Panc1 (cell line): Measurements from ENCODE around the gene TNFAIP2. TPM values are rescaled to one million over a fixed set of nuclear protein-coding genes. Genes with fewer than 3 reads are reported as not detected.

ENCODE experiments used
- ATAC-seq: fragments of 200-7000 bp; cut with Tn5 transposase; 2 replicates; pipeline ENCODE4 v1.9.1; 2020; ENCODE audit warnings: mild to moderate bottlenecking, moderate library complexity
- BruUV-seq: library from RNA; stranded (reverse); fragments of 400-500 nt; replicated peaks from 2 replicates; lab custom pipeline; 2021; lab: Mats Ljungman, UMichigan
- CTCF ChIA-PET: fragments of 300-600 bp; sonication (Branson Sonifier 250); formaldehyde crosslinking; loops from one replicate; lab custom pipeline; 2022; ENCODE audit warnings: antibody characterized with exemption; lab: Charles Lee
- POLR2A ChIA-PET: fragments of 300-600 bp; sonication (Branson Sonifier 250); formaldehyde crosslinking; loops from one replicate; lab custom pipeline; 2022; ENCODE audit warnings: antibody characterized with exemption; lab: Charles Lee
- DNase-seq: peaks from one replicate; pipeline ENCODE4 v3.0.0-alpha.2; 2010; ENCODE audit warnings: low read depth, low spot score
- H3K27ac ChIP-seq: 2 replicates; pipeline ENCODE4 v1.5.1; 2011; ENCODE audit warnings: mild to moderate bottlenecking, low read length, inconsistent platforms
- H3K27me3 ChIP-seq: fragments of 200-500 bp; sonication (Bioruptor generic); 2 replicates; pipeline ENCODE4 v1.6.0; 2014; ENCODE audit warnings: low read length, inconsistent platforms; ENCODE audit not compliant: control insufficient read depth, insufficient read depth
- H3K36me3 ChIP-seq: fragments of 200-500 bp; sonication (Bioruptor generic); 2 replicates; pipeline ENCODE4 v1.5.1; 2014; ENCODE audit warnings: inconsistent platforms, mild to moderate bottlenecking, low read length, moderate library complexity; ENCODE audit not compliant: control insufficient read depth, insufficient read depth
- H3K4me1 ChIP-seq: 2 replicates; pipeline ENCODE4 v1.5.1; 2011; ENCODE audit warnings: inconsistent platforms, mild to moderate bottlenecking, low read length, moderate library complexity; ENCODE audit not compliant: control insufficient read depth, insufficient read depth
- H3K4me3 ChIP-seq, 2 experiments: 2 replicates each; pipeline ENCODE4 v1.5.1; 2011 to 2012; ENCODE audit warnings: low read depth in 2 of 2, low read length in 2 of 2, mild to moderate bottlenecking in 2 of 2, inconsistent platforms in 1 of 2, moderate library complexity in 1 of 2
- H3K9me3 ChIP-seq: fragments of 200-500 bp; sonication (Bioruptor generic); 2 replicates; pipeline ENCODE4 v1.5.1; 2014; ENCODE audit warnings: low read depth, mild to moderate bottlenecking, inconsistent platforms, low read length, moderate library complexity; ENCODE audit not compliant: control insufficient read depth, insufficient read depth
- CTCF ChIP-seq: fragments of 450-650 bp; IDR thresholded peaks from 2 replicates; pipeline ENCODE4 v1.5.1; 2017; ENCODE audit warnings: mild to moderate bottlenecking
- POLR2AphosphoS5 ChIP-seq: IDR thresholded peaks from 2 replicates; pipeline ENCODE4 v1.6.1; 2012; ENCODE audit warnings: mild to moderate bottlenecking, low read depth, low read length, moderate library complexity
- SIN3A ChIP-seq: IDR thresholded peaks from 2 replicates; pipeline ENCODE4 v1.6.1; 2012; ENCODE audit warnings: low read depth, mild to moderate bottlenecking, low read length, moderate library complexity, borderline replicate concordance; ENCODE audit not compliant: insufficient read depth
- TCF7L2 ChIP-seq: IDR thresholded peaks from 2 replicates; pipeline ENCODE4 v1.6.1; 2011; ENCODE audit warnings: mild to moderate bottlenecking, low read depth, low read length, inconsistent platforms
- in situ Hi-C: cut with HindIII; loops from 2 replicates; pipeline ENCODE4 v1.10.0; 2016; ENCODE audit warnings: low sequenced_read_pairs, low pct_unique_long_range_greater_than_20kb
- intact Hi-C: fragments of 100-400 bp; cut with micrococcal nuclease; formaldehyde crosslinking; loops from one replicate; pipeline ENCODE4 v1.10.0; 2022; ENCODE audit not compliant: unreplicated experiment
- total RNA-seq: library from RNA; stranded (reverse); gene quantifications from one replicate; pipeline ENCODE4 v1.2.1, GENCODE V29; 2021; ENCODE audit not compliant: unreplicated experiment
- TF ChIP-seq, protein P1 (sequence below), 2 experiments: IDR thresholded peaks; 2 replicates each; pipeline ENCODE4 v1.6.1; 2011 to 2012; ENCODE audit warnings: low read depth in 2 of 2, control low read depth in 1 of 2, low read length in 1 of 2, mild to moderate bottlenecking in 1 of 2, moderate library complexity in 1 of 2; ENCODE audit not compliant: insufficient read depth in 1 of 2

Gene TNFAIP2
- total RNA-seq, 1 experiment from 2014 or later: 491 TPM

GRCh38 chr14:103126873-103127304 is 3.6 kb downstream of the TNFAIP2 start:
- H3K9me3 ChIP-seq: no peaks in the 10 kb centered on the region
- H3K4me1 ChIP-seq: peaks cover 52% of the 10 kb centered on the region
- in situ Hi-C loops: no loop called here
- TF ChIP-seq CTCF (peak; percentile 65; the same call in 1 of the 2 replicates), TCF7L2 (no peak), POLR2AphosphoS5 (no peak)
- TF ChIP-seq, protein P1, sequence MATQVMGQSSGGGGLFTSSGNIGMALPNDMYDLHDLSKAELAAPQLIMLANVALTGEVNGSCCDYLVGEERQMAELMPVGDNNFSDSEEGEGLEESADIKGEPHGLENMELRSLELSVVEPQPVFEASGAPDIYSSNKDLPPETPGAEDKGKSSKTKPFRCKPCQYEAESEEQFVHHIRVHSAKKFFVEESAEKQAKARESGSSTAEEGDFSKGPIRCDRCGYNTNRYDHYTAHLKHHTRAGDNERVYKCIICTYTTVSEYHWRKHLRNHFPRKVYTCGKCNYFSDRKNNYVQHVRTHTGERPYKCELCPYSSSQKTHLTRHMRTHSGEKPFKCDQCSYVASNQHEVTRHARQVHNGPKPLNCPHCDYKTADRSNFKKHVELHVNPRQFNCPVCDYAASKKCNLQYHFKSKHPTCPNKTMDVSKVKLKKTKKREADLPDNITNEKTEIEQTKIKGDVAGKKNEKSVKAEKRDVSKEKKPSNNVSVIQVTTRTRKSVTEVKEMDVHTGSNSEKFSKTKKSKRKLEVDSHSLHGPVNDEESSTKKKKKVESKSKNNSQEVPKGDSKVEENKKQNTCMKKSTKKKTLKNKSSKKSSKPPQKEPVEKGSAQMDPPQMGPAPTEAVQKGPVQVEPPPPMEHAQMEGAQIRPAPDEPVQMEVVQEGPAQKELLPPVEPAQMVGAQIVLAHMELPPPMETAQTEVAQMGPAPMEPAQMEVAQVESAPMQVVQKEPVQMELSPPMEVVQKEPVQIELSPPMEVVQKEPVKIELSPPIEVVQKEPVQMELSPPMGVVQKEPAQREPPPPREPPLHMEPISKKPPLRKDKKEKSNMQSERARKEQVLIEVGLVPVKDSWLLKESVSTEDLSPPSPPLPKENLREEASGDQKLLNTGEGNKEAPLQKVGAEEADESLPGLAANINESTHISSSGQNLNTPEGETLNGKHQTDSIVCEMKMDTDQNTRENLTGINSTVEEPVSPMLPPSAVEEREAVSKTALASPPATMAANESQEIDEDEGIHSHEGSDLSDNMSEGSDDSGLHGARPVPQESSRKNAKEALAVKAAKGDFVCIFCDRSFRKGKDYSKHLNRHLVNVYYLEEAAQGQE (IDR thresholded peaks at IDR 0.05; ENCODE audit: insufficient read depth in 1 of 2, low read depth in 2 of 2, low read length in 1 of 2): 0 out of 4 replicates have a peak, but pooled peaks of 1 of the 2 experiments have one; percentile 51
- intact Hi-C loops: no loop called here
- DNase-seq (no peak), ATAC-seq (peak; percentile 14)
- ChIA-PET POLR2A (no interaction called here), CTCF (interaction anchor here (0.6 to 1.3 kb wide), 2 partner anchors 21 to 199 kb away, joined by 4 to 7 read pairs; no protein-coding TSS in a partner anchor)
- no peaks in the 10 kb centered on the region for H3K36me3 ChIP-seq
- BruUV-seq: no TSS peak
- H3K4me3 ChIP-seq: peak overlapping the region; percentile 65 to 73
- H3K27ac ChIP-seq: peak overlapping the region; percentile 87
- H3K27me3 ChIP-seq: no peaks in the 10 kb centered on the region

DNA sequence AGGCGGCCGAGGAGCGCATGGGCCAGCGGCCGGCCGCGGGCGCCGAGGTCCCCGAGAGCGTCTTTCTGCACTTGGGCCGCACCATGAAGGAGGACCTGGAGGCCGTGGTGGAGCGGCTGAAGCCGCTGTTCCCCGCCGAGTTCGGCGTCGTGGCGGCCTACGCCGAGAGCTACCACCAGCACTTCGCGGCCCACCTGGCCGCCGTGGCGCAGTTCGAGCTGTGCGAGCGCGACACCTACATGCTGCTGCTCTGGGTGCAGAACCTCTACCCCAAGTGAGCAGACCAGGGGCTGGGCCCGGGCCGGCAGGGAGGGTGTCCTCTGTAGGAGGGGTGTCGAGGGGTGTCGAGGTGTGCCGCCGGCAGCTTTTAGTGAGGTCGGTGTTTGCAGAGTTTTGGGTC is 4.1 kb downstream of the TNFAIP2 start:
- Histone ChIP-seq H3K4me3 (peak overlapping the region; percentile 39 to 54), H3K4me1 (peaks cover 53% of the 10 kb centered on the region), H3K9me3 (no peaks in the 10 kb centered on the region), H3K36me3 (no peaks in the 10 kb centered on the region), H3K27me3 (no peaks in the 10 kb centered on the region), H3K27ac (peak overlapping the region; percentile 83)
- in situ Hi-C loops (no loop called here), intact Hi-C loops (no loop called here)
- BruUV-seq: no TSS peak
- TF ChIP-seq SIN3A (no peak), TCF7L2 (no peak), POLR2AphosphoS5 (no peak), CTCF (no peak; the same call in 1 of the 2 replicates)
- TF ChIP-seq, protein P1 (IDR thresholded peaks at IDR 0.05; ENCODE audit: insufficient read depth in 1 of 2, low read depth in 2 of 2, low read length in 1 of 2): no peak
- ATAC-seq: no peak
- no peak for DNase-seq
- ChIA-PET POLR2A (no interaction called here), CTCF (no interaction called here)
